ENCODE measurements around the gene EXOC3L2.

The EXOC3L2 gene

GRCh38 chr19:45245334-45245787 is at the start of gene EXOC3L2:
EXOC3L2 (minus strand) TSS chr19:45245407; CDS start chr19:45239045, 6,362 bp downstream.
- Histone ChIP-seq H3K27ac (ENCODE audit: low read length) (no peak within 1 kb of the TSS), H3K4me1 (ENCODE audit: control insufficient read depth, low read depth, low read length) (no peaks in the 10 kb centered on the region), H3K9me3 (ENCODE audit: control insufficient read depth, low read depth, low read length) (no peaks in the 10 kb centered on the region), H3K4me3 (ENCODE audit: low read length) (no peak within 1 kb of the TSS), H3K27me3 (ENCODE audit: control insufficient read depth, insufficient read depth, low read length) (peaks cover 16% of the 10 kb centered on the region), H3K9ac (ENCODE audit: low read length) (no peak within 1 kb of the TSS), H3K36me3 (ENCODE audit: control insufficient read depth, low read depth, low read length) (no peaks in the 10 kb centered on the region)

GRCh38 chr19:45294291-45295029 is 49.3 kb upstream of the EXOC3L2 start:
- Histone ChIP-seq H3K4me1 (ENCODE audit: control insufficient read depth, low read depth, low read length) (no peaks in the 10 kb centered on the region), H3K27me3 (ENCODE audit: control insufficient read depth, insufficient read depth, low read length) (no peaks in the 10 kb centered on the region), H3K9me3 (ENCODE audit: control insufficient read depth, low read depth, low read length) (no peaks in the 10 kb centered on the region), H3K4me3 (ENCODE audit: low read length) (no peak overlapping the region), H3K9ac (ENCODE audit: low read length) (no peak overlapping the region), H3K27ac (ENCODE audit: low read length) (no peak overlapping the region), H3K36me3 (ENCODE audit: control insufficient read depth, low read depth, low read length) (no peaks in the 10 kb centered on the region)

- no peaks in the 10 kb centered on the region for H3K4me1 ChIP-seq (ENCODE audit: control insufficient read depth, low read depth, low read length)
- no peaks in the 10 kb centered on the region for H3K36me3 ChIP-seq (ENCODE audit: control insufficient read depth, low read depth, low read length)
- H3K27ac ChIP-seq (ENCODE audit: low read length), result no peak overlapping the region
- no peaks in the 10 kb centered on the region for H3K27me3 ChIP-seq (ENCODE audit: control insufficient read depth, insufficient read depth, low read length)
- H3K4me3 ChIP-seq (ENCODE audit: low read length), result no peak overlapping the region
- no peak overlapping the region for H3K9ac ChIP-seq (ENCODE audit: low read length)
- no peaks in the 10 kb centered on the region for H3K9me3 ChIP-seq (ENCODE audit: control insufficient read depth, low read depth, low read length)
These were observed 48.5 kb upstream of the EXOC3L2 start for GRCh38 chr19:45293682-45294081.

DNA sequence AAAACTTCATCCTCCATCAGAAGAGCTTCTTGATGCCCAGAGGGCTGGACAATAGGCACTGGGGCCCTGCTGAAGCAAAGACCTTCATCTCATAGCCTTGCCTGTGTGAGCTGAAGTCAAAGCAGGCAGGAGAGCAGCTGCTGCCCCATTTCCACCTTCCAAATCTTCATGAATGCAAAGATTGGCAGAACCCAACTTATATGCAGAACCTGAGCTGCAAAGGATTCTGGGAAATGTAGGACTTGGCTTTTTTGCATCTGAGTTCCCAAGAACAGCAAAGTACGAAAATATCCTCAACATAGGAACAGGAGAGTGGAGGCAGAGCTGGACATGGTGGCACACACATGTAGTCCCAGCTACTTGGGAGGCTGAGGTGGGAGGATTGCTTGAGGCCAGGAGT is 46.6 kb upstream of the EXOC3L2 start:
- H3K4me1 ChIP-seq (ENCODE audit: control insufficient read depth, low read depth, low read length), result no peaks in the 10 kb centered on the region

DNA sequence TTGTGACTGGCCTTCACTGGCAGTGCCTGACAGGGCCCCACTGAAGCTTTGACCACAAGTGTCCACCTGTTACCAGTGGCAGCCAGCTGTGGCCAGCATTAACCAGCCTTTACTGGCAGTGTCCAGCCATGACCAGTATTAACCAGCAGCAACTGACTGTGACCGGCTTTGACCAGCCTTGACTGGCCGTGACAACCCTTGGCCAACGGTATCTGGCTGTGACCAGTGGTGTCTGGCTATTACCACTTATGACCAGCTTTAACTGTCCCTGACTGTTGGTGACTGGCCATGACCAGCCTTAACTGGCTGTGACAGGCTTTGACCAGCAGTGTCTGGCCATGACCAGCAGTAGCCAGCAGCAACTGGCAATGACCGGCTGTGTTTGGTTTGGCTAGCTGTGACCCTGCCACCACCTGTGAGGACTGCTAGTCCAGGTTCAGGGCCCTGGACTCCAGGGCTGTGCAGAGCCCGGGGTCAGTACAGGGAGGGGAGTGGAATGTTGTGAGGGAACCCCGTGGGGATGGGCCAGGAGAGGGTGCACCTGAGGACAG is 45.2 kb upstream of the EXOC3L2 start:
- no peaks in the 10 kb centered on the region for H3K4me1 ChIP-seq (ENCODE audit: control insufficient read depth, low read depth, low read length)
- no peaks in the 10 kb centered on the region for H3K9me3 ChIP-seq (ENCODE audit: control insufficient read depth, low read depth, low read length)
- H3K27me3 ChIP-seq (ENCODE audit: control insufficient read depth, insufficient read depth, low read length), result no peaks in the 10 kb centered on the region
- H3K4me3 ChIP-seq (ENCODE audit: low read length), result no peak overlapping the region
- no peak overlapping the region for H3K9ac ChIP-seq (ENCODE audit: low read length)
- H3K27ac ChIP-seq (ENCODE audit: low read length), result no peak overlapping the region
- H3K36me3 ChIP-seq (ENCODE audit: control insufficient read depth, low read depth, low read length), result peaks cover 8% of the 10 kb centered on the region

More for the DNA sequence above, 46.6 kb upstream of the EXOC3L2 start:
- Histone ChIP-seq H3K9ac (ENCODE audit: low read length) (no peak overlapping the region), H3K36me3 (ENCODE audit: control insufficient read depth, low read depth, low read length) (peaks cover 5% of the 10 kb centered on the region), H3K4me3 (ENCODE audit: low read length) (no peak overlapping the region), H3K27ac (ENCODE audit: low read length) (no peak overlapping the region), H3K9me3 (ENCODE audit: control insufficient read depth, low read depth, low read length) (no peaks in the 10 kb centered on the region), H3K27me3 (ENCODE audit: control insufficient read depth, insufficient read depth, low read length) (no peaks in the 10 kb centered on the region)

DNA sequence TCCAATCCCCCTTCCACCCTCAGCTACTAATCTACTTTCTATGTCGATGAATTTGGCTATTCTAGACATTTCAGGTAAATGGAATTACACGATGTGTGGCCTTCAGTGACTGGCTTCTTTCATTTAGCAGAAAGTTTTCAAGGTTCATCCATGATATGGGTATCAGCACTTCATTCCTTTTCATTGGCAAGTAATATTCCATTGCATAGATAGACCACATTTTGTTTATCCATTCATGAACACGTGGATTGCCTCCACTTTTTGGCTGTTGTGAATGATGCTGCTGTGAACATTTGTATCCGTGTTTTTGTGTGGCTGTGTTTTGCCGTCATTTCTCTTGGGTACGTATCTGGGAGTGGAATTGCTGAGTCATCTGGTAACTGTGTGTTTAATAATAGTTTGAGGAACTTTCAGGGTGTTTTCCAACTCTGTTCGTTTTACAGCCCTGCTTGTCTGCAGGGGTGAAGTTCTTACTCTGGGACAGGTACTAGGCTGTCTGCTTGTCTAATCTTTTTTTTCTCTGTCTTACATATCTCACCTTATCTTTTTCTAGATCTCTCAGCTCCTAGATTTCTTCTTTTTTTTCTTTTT is 38.3 kb upstream of the EXOC3L2 start:
- Histone ChIP-seq H3K9ac (ENCODE audit: low read length) (no peak overlapping the region), H3K4me1 (ENCODE audit: control insufficient read depth, low read depth, low read length) (no peaks in the 10 kb centered on the region), H3K9me3 (ENCODE audit: control insufficient read depth, low read depth, low read length) (no peaks in the 10 kb centered on the region), H3K4me3 (ENCODE audit: low read length) (no peak overlapping the region), H3K27me3 (ENCODE audit: control insufficient read depth, insufficient read depth, low read length) (no peaks in the 10 kb centered on the region), H3K27ac (ENCODE audit: low read length) (no peak overlapping the region), H3K36me3 (ENCODE audit: control insufficient read depth, low read depth, low read length) (peaks cover 11% of the 10 kb centered on the region)

DNA sequence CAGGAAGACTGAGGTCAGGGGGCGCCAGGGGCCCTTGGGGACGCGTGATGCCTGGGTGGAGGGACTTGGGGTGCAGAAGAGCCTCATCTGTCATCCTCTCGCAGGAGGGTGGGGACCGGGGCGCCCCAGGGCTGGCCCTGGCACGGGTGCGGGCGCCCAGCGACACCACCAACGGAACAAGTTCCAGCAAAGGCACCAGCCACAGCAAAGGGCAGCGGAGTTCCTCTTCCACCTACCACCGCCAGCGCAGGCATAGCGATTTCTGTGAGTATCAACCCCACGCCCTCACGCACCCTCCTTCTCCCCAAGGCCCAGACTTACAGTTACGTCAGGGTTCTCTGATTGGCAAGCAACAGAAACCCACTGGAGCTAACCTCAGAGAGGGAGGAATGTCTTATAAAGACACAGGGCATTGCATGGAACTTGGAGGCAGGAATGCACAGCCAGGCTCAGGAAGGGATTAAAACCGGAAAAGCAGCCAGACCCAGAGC is 35.3 kb upstream of the EXOC3L2 start:
- Histone ChIP-seq H3K36me3 (ENCODE audit: control insufficient read depth, low read depth, low read length) (peaks cover 4% of the 10 kb centered on the region), H3K4me1 (ENCODE audit: control insufficient read depth, low read depth, low read length) (no peaks in the 10 kb centered on the region), H3K27me3 (ENCODE audit: control insufficient read depth, insufficient read depth, low read length) (no peaks in the 10 kb centered on the region), H3K27ac (ENCODE audit: low read length) (no peak overlapping the region), H3K9ac (ENCODE audit: low read length) (no peak overlapping the region), H3K4me3 (ENCODE audit: low read length) (no peak overlapping the region), H3K9me3 (ENCODE audit: control insufficient read depth, low read depth, low read length) (no peaks in the 10 kb centered on the region)

DNA sequence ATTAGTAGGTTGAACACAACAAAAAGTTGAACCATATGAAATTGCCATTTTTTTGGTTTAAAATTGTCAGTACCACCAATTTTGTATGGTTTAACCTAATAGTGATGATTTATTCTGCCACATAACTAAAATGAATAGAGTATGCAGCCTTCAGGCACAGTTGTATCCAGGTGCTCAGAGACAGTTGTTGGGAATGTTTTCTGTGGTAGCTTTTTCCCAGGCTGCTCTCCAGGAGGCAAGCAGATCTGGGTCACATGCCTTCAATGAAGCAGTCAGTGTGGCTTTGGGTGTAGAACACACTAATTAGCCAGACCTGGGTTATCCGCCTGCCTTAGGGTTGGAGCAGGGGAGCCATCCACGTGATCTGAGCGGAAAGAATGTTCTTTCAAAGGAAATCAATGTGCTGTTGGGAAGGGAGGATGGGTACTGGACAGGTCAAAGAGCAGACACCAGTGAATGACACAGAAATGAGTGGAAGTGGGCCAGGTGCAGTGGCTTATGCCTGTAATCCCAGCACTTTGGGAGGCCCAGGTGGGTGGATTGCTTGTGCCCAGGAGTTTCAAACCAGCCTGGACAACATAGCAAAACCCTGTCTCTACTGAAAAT is 34.5 kb upstream of the EXOC3L2 start:
- Histone ChIP-seq H3K27me3 (ENCODE audit: control insufficient read depth, insufficient read depth, low read length) (no peaks in the 10 kb centered on the region), H3K4me3 (ENCODE audit: low read length) (no peak overlapping the region), H3K4me1 (ENCODE audit: control insufficient read depth, low read depth, low read length) (no peaks in the 10 kb centered on the region), H3K36me3 (ENCODE audit: control insufficient read depth, low read depth, low read length) (peaks cover 9% of the 10 kb centered on the region), H3K9me3 (ENCODE audit: control insufficient read depth, low read depth, low read length) (no peaks in the 10 kb centered on the region), H3K27ac (ENCODE audit: low read length) (no peak overlapping the region), H3K9ac (ENCODE audit: low read length) (no peak overlapping the region)

DNA sequence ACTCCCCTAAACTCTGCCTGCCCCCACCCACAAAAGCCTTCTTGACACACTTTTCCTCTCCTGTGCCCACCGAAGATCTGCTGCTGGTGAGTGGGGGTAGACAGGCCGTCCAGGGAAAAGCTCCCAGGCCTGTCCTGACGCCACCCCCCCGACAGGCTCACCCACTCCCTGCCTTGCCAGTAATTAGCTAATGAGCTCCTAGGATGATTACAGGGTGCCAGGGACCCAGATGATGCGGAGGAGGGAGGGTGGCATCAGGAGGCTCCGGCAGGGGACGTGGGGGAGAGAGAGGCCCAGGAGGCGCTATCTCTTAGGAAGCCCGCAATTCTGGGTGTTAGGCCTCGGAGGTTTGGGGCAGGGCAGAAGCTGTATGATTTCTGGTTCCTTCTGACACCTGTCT is 32.9 kb upstream of the EXOC3L2 start:
- Histone ChIP-seq H3K4me3 (ENCODE audit: low read length) (no peak overlapping the region), H3K9ac (ENCODE audit: low read length) (no peak overlapping the region), H3K27ac (ENCODE audit: low read length) (no peak overlapping the region), H3K4me1 (ENCODE audit: control insufficient read depth, low read depth, low read length) (no peaks in the 10 kb centered on the region), H3K36me3 (ENCODE audit: control insufficient read depth, low read depth, low read length) (peaks cover 16% of the 10 kb centered on the region), H3K27me3 (ENCODE audit: control insufficient read depth, insufficient read depth, low read length) (no peaks in the 10 kb centered on the region), H3K9me3 (ENCODE audit: control insufficient read depth, low read depth, low read length) (no peaks in the 10 kb centered on the region)

GRCh38 chr19:45276284-45276687 is 31.1 kb upstream of the EXOC3L2 start:
- Histone ChIP-seq H3K27ac (ENCODE audit: low read length) (no peak overlapping the region), H3K9ac (ENCODE audit: low read length) (no peak overlapping the region), H3K36me3 (ENCODE audit: control insufficient read depth, low read depth, low read length) (peaks cover 27% of the 10 kb centered on the region), H3K4me3 (ENCODE audit: low read length) (no peak overlapping the region), H3K27me3 (ENCODE audit: control insufficient read depth, insufficient read depth, low read length) (no peaks in the 10 kb centered on the region), H3K9me3 (ENCODE audit: control insufficient read depth, low read depth, low read length) (no peaks in the 10 kb centered on the region), H3K4me1 (ENCODE audit: control insufficient read depth, low read depth, low read length) (no peaks in the 10 kb centered on the region)

DNA sequence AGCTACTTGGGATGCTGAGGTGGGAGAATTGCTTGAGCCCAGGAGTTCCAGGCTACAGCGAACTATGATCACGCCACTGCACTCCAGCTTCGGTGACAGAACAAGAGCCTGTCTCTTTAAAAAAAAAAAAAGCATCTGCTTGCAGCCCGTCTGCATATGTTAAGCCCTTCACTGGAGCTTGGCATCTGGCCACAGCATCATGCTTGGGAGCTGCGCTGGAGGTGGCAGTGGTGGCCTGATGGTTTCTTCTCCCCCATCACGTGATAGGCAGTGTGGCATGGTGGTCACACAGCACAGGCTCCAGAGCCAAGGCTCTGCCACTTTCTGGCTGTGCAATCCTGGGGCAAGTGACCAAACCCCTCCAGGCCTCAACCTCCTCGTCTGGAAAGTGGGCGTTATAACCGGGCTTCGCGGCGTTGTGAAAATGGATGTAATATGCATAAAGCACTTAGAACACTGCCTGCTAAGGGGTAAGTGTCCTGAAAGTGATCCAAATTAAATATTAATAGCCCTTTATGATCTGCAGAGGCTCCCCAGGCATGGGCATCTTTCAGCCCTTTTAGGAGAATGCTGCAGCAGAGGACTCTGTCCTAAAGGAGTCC is 30.3 kb upstream of the EXOC3L2 start:
- Histone ChIP-seq H3K36me3 (ENCODE audit: control insufficient read depth, low read depth, low read length) (peaks cover 27% of the 10 kb centered on the region), H3K9me3 (ENCODE audit: control insufficient read depth, low read depth, low read length) (no peaks in the 10 kb centered on the region), H3K27me3 (ENCODE audit: control insufficient read depth, insufficient read depth, low read length) (no peaks in the 10 kb centered on the region), H3K4me3 (ENCODE audit: low read length) (no peak overlapping the region), H3K9ac (ENCODE audit: low read length) (no peak overlapping the region), H3K27ac (ENCODE audit: low read length) (no peak overlapping the region), H3K4me1 (ENCODE audit: control insufficient read depth, low read depth, low read length) (no peaks in the 10 kb centered on the region)
